22Rv1 (cell line): ENCODE measurements around the gene R3HCC1L.
"Not testable (repeated sequence)": the region's sequence is repeated elsewhere in the genome, so short reads cannot be mapped to it uniquely, and the experiment has no call there.

ENCODE experiments used
- H3K27ac ChIP-seq: fragments of 450-650 bp; 2 replicates; pipeline ENCODE4 v1.5.1; 2017
- CTCF ChIP-seq: fragments of 450-650 bp; IDR thresholded peaks from 2 replicates; pipeline ENCODE4 v1.5.1; 2017; ENCODE audit warnings: mild to moderate bottlenecking
- ZFX ChIP-seq: fragments of 450-650 bp; IDR thresholded peaks from 2 replicates; pipeline ENCODE4 v1.6.1; 2017; ENCODE audit warnings: antibody characterized with exemption, borderline replicate concordance

The R3HCC1L gene

GRCh38 chr10:98215373-98215772 is 80.9 kb downstream of the R3HCC1L start:
- no peak for TF ChIP-seq CTCF
- no peak for TF ChIP-seq ZFX
- H3K27ac ChIP-seq, result no peak overlapping the region

GRCh38 chr10:98217801-98218200 is 83.3 kb downstream of the R3HCC1L start:
- TF ChIP-seq CTCF, result no peak
- no peak for TF ChIP-seq ZFX
- no peak overlapping the region for H3K27ac ChIP-seq

GRCh38 chr10:98223874-98224273 is 89.4 kb downstream of the R3HCC1L start:
- TF ChIP-seq CTCF (no peak), ZFX (no peak)

GRCh38 chr10:98224509-98224908 is 90.1 kb downstream of the R3HCC1L start:
- TF ChIP-seq CTCF, result no peak
- no peak for TF ChIP-seq ZFX
- no peak overlapping the region for H3K27ac ChIP-seq

More at GRCh38 chr10:98223874-98224273, 89.4 kb downstream of the R3HCC1L start:
- H3K27ac ChIP-seq, result no peak overlapping the region

DNA sequence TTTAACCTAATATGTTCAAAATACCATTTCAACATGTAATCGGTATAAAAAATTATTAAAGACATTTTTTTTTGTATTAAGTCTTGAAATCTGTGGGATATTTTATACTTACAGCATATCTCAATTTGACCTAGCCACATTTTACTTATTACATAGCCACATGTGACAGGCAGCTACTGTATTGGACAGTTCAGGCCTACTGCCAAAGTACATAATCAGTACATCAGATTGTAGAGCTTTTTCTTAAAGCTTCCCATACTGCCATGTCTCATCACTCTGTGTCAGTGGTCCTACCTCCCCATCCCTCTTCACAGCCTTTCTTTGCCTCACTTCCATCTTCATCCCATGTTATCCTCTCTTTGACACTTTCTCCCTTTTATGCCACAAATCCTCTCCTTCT is 90.5 kb downstream of the R3HCC1L start:
- TF ChIP-seq ZFX (no peak), CTCF (no peak)

GRCh38 chr10:98226508-98227144 is 92.2 kb downstream of the R3HCC1L start:
- H3K27ac ChIP-seq, result no peak overlapping the region
- TF ChIP-seq CTCF (no peak), ZFX (no peak)

More for the DNA sequence above, 90.5 kb downstream of the R3HCC1L start:
- no peak overlapping the region for H3K27ac ChIP-seq

DNA sequence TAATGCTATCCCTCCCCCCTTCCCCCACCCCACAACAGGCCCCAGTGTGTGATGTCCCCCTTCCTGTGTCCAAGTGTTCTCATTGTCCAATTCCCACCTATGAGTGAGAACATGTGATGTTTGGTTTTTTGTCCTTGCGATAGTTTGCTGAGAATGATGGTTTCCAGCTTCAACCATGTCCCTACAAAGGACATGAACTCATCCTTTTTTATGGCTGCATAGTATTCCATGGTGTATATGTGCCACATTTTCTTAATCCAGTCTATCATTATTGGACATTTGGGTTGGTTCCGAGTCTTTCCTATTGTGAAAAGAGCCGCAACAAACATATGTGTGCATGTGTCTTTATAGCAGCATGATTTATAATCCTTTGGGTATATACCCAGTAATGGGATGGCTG is 93.3 kb downstream of the R3HCC1L start:
- H3K27ac ChIP-seq, result not testable (repeated sequence)

DNA sequence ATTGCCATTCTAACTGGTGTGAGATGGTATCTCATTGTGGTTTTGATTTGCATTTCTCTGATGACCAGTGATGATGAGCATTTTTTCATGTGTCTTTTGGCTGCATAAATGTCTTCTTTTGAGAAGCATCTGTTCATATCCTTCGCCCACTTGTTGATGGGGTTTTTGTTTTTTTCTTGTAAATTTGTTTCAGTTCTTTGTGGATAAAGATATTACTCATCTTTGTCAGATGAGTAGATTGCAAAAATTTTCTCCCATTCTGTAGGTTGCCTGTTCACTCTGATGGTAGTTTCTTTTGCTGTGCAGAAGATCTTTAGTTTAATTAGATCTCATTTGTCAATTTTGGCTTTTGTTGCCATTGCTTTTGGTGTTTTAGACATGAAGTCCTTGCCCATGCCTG is 93.8 kb downstream of the R3HCC1L start:
- H3K27ac ChIP-seq, result not testable (repeated sequence)
